Loucy (cell line): ENCODE data around the gene METTL2A.
"Not testable (repeated sequence)": the region's sequence is repeated elsewhere in the genome, so short reads cannot be mapped to it uniquely, and the experiment has no call there.

Experiments used
- CTCF ChIP-seq: fragments of 200-600 bp; sonication (generic); conservative IDR thresholded peaks from 2 replicates; pipeline ENCODE4 v1.5.1; 2014; ENCODE audit warnings: mild to moderate bottlenecking, antibody characterized with exemption, low read length
- EZH2phosphoT487 ChIP-seq: fragments of 200-600 bp; IDR thresholded peaks from 2 replicates; pipeline ENCODE4 v1.6.1; 2018; ENCODE audit warnings: antibody characterized with exemption, mild to moderate bottlenecking, moderate library complexity, borderline replicate concordance

- not testable (repeated sequence) for TF ChIP-seq CTCF, EZH2phosphoT487
Measured at GRCh38 chr17:62465271-62465670, 41.6 kb downstream of the METTL2A start.
